Measurements from ENCODE around the gene TRAPPC2L. TPM values are rescaled to one million over a fixed set of nuclear protein-coding genes. Genes with fewer than 3 reads are reported as not detected.
A peak's percentile ranks its signal among the peaks of the same experiment; 100 is the strongest.

Gene TRAPPC2L
- total and polyA plus RNA-seq, 10 of the 15 experiments (the other 5 are each of a cell fraction or from before 2014, with no cell fraction given), result 56.3 to 363 (median 118) TPM

GRCh38 chr16:88856828-88857727, at the start of gene TRAPPC2L, which contains the start of gene GALNS (continued):
- no peak for TF ChIP-seq REST (IDR thresholded peaks at IDR 0.05; ENCODE audit: low read depth, low read length)
- peak; percentile 96 for TF ChIP-seq POLR2A (IDR thresholded peaks at IDR 0.05; ENCODE audit: low read depth, low read length)
- TF ChIP-seq MYC (IDR thresholded peaks at IDR 0.05; ENCODE audit: insufficient read depth, insufficient read length, insufficient replicate concordance, low read length, severe bottlenecking), result peak; percentile 74
- peak; percentile 41; the same call in 1 of the 2 replicates for TF ChIP-seq FOXK2 (IDR thresholded peaks at IDR 0.05)
- TF ChIP-seq TBL1XR1 (IDR thresholded peaks at IDR 0.05; ENCODE audit: low read depth, low read length), result no peak
- peak; percentile 27; the same call in 1 of the 2 replicates for TF ChIP-seq LARP7 (IDR thresholded peaks at IDR 0.05)
- TF ChIP-seq JUNB (IDR thresholded peaks at IDR 0.05), result no peak
- TF ChIP-seq IKZF1 (conservative IDR thresholded peaks at IDR 0.05), result peak; percentile 65
- no peak for TF ChIP-seq ZNF384 (IDR thresholded peaks at IDR 0.05; ENCODE audit: borderline replicate concordance, low read depth, low read length)
- TF ChIP-seq YBX1 (IDR thresholded peaks at IDR 0.05), result no peak
- no peak for TF ChIP-seq CHD4 (IDR thresholded peaks at IDR 0.05)
- 0 out of 2 replicates have a peak, but pooled peaks have one; percentile 27 for TF ChIP-seq SMAD5 (IDR thresholded peaks at IDR 0.05; ENCODE audit: low read depth)
- no peak for TF ChIP-seq MYB (IDR thresholded peaks at IDR 0.05; ENCODE audit: borderline replicate concordance, low read depth, low read length)
- no peak for TF ChIP-seq ESRRA (IDR thresholded peaks at IDR 0.05; ENCODE audit: low read length)
- peak; percentile 50; the same call in 1 of the 2 replicates for TF ChIP-seq BMI1 (IDR thresholded peaks at IDR 0.05; ENCODE audit: borderline replicate concordance)
- TF ChIP-seq SREBF2 (IDR thresholded peaks at IDR 0.05; ENCODE audit: low read length), result no peak
- TF ChIP-seq SPI1 (IDR thresholded peaks at IDR 0.05; ENCODE audit: borderline replicate concordance, insufficient read depth, low read depth, low read length), result no peak
- no peak for TF ChIP-seq PAX8 (IDR thresholded peaks at IDR 0.05)
- TF ChIP-seq ZNF274 (IDR thresholded peaks at IDR 0.05; ENCODE audit: insufficient read depth, insufficient read length), result no peak
- TF ChIP-seq RFX5 (IDR thresholded peaks at IDR 0.05; ENCODE audit: low read depth, low read length), result no peak
- TF ChIP-seq GATAD2B (conservative IDR thresholded peaks at IDR 0.05; ENCODE audit: low read depth), result no peak
- no peak for TF ChIP-seq ZNF592 (IDR thresholded peaks at IDR 0.05)
- peak; percentile 95 for TF ChIP-seq RELB (IDR thresholded peaks at IDR 0.05; ENCODE audit: low read depth)

Measured in GM12878 (cell line).